H7 (cell line): Measurements from ENCODE around the gene PRKAR1B. TPM values are rescaled to one million over a fixed set of nuclear protein-coding genes. Genes with fewer than 3 reads are reported as not detected.

ENCODE experiments used
- DNase-seq: peaks from one replicate; pipeline ENCODE4 v3.0.0; 2012
- H3K27me3 ChIP-seq: 2 replicates; pipeline ENCODE4 v1.6.0; 2011; ENCODE audit warnings: mild to moderate bottlenecking, low read length; ENCODE audit not compliant: control insufficient read depth, insufficient read depth
- H3K36me3 ChIP-seq: replicated peaks from 2 replicates; pipeline ENCODE4 v1.5.1; 2011; ENCODE audit warnings: low read length; ENCODE audit not compliant: control insufficient read depth, insufficient read depth
- H3K4me3 ChIP-seq: 2 replicates; pipeline ENCODE4 v1.5.1; 2011; ENCODE audit warnings: low read depth, mild to moderate bottlenecking, control low read depth, low read length, moderate library complexity; ENCODE audit not compliant: insufficient read depth
- total RNA-seq: library from RNA; depleted of rRNA; stranded (reverse); fragments of >200 nt; shearing (Covaris generic); gene quantifications from 2 replicates; pipeline ENCODE4 v1.2.3, GENCODE V29; 2014

Gene PRKAR1B
- total RNA-seq, 1 experiment from 2014 or later, result 32.4 TPM

- peak; percentile 77 for DNase-seq
- peaks cover 10% of the 10 kb centered on the region for H3K36me3 ChIP-seq
- peak overlapping the region; percentile 29 for H3K4me3 ChIP-seq
- no peaks in the 10 kb centered on the region for H3K27me3 ChIP-seq
Measured at GRCh38 chr7:727806-728460, 852 bp upstream of the PRKAR1B start.

- DNase-seq, result no peak
- H3K4me3 ChIP-seq, result peak overlapping the region; percentile 53
Measured at GRCh38 chr7:726854-727103, 302 bp downstream of the PRKAR1B start.

GRCh38 chr7:726084-726853 lies 812 bp downstream of the PRKAR1B start, which contains the start of gene DNAAF5:
Gene DNAAF5, plus strand, starts transcription at chr7:726699. Its CDS starts 22 bp downstream, at chr7:726721.
- peaks cover 9% of the 10 kb centered on the region for H3K36me3 ChIP-seq
- H3K4me3 ChIP-seq, result peak within 1 kb of the TSS; percentile 53
- peak; percentile 95 for DNase-seq
- H3K27me3 ChIP-seq, result no peaks in the 10 kb centered on the region

More at GRCh38 chr7:726854-727103, 302 bp downstream of the PRKAR1B start:
- Histone ChIP-seq H3K27me3 (no peaks in the 10 kb centered on the region), H3K36me3 (peaks cover 9% of the 10 kb centered on the region)

- peak; percentile 23 for DNase-seq
- H3K4me3 ChIP-seq, result no peak overlapping the region
- peaks cover 6% of the 10 kb centered on the region for H3K36me3 ChIP-seq
- H3K27me3 ChIP-seq, result no peaks in the 10 kb centered on the region
Measured at GRCh38 chr7:725223-726005, 1.7 kb downstream of the PRKAR1B start.

GRCh38 chr7:724298-724697 lies 2.8 kb downstream of the PRKAR1B start:
- DNase-seq, result no peak
- H3K27me3 ChIP-seq, result no peaks in the 10 kb centered on the region
- no peak overlapping the region for H3K4me3 ChIP-seq
- no peaks in the 10 kb centered on the region; the same call in 1 of the 2 replicates for H3K36me3 ChIP-seq

- no peaks in the 10 kb centered on the region for H3K27me3 ChIP-seq
- peak; percentile 12 for DNase-seq
- H3K4me3 ChIP-seq, result no peak overlapping the region
- no peaks in the 10 kb centered on the region; the same call in 1 of the 2 replicates for H3K36me3 ChIP-seq
Measured at GRCh38 chr7:723541-723940, 3.5 kb downstream of the PRKAR1B start.

- Histone ChIP-seq H3K27me3 (no peaks in the 10 kb centered on the region), H3K4me3 (no peak overlapping the region), H3K36me3 (no peaks in the 10 kb centered on the region; the same call in 1 of the 2 replicates)
- no peak for DNase-seq
Measured at GRCh38 chr7:721619-722248, 5.3 kb downstream of the PRKAR1B start.

- Histone ChIP-seq H3K4me3 (no peak overlapping the region), H3K27me3 (no peaks in the 10 kb centered on the region), H3K36me3 (no peaks in the 10 kb centered on the region)
- DNase-seq, result peak; percentile 10
Measured at GRCh38 chr7:716636-717035, 10.4 kb downstream of the PRKAR1B start.

- Histone ChIP-seq H3K36me3 (no peaks in the 10 kb centered on the region), H3K27me3 (no peaks in the 10 kb centered on the region), H3K4me3 (no peak overlapping the region)
- DNase-seq, result peak; percentile 31
Measured at GRCh38 chr7:716222-716621, 10.9 kb downstream of the PRKAR1B start.

- DNase-seq, result no peak
- H3K4me3 ChIP-seq, result no peak overlapping the region
- H3K27me3 ChIP-seq, result no peaks in the 10 kb centered on the region
- H3K36me3 ChIP-seq, result no peaks in the 10 kb centered on the region
Measured at GRCh38 chr7:714251-714671, 12.8 kb downstream of the PRKAR1B start.

- Histone ChIP-seq H3K27me3 (no peaks in the 10 kb centered on the region), H3K4me3 (no peak overlapping the region), H3K36me3 (no peaks in the 10 kb centered on the region)
- peak; percentile 62 for DNase-seq
Measured at GRCh38 chr7:713488-714230, 13.4 kb downstream of the PRKAR1B start.

GRCh38 chr7:713139-713457 lies 14.0 kb downstream of the PRKAR1B start:
- peak; percentile 70 for DNase-seq
- Histone ChIP-seq H3K4me3 (no peak overlapping the region), H3K36me3 (no peaks in the 10 kb centered on the region), H3K27me3 (no peaks in the 10 kb centered on the region)

GRCh38 chr7:712381-713138 lies 14.5 kb downstream of the PRKAR1B start:
- peak overlapping the region; percentile 39 for H3K4me3 ChIP-seq
- DNase-seq, result peak; percentile 82
- no peaks in the 10 kb centered on the region for H3K27me3 ChIP-seq
- no peaks in the 10 kb centered on the region for H3K36me3 ChIP-seq
